WTC11 (cell line): Measurements from ENCODE around the gene OST4. TPM values are rescaled to one million over a fixed set of nuclear protein-coding genes. Genes with fewer than 3 reads are reported as not detected.

ENCODE experiments used
- ATAC-seq: fragments of 200-7000 bp; cut with Tn5 transposase; 2 replicates; pipeline ENCODE4 v1.10.0; 2021; ENCODE audit warnings: mild to moderate bottlenecking, moderate library complexity
- CTCF ChIA-PET: fragments of 300-600 bp; sonication (Branson Sonifier 250); formaldehyde crosslinking; loops from one replicate; lab custom pipeline; 2021; ENCODE audit warnings: antibody characterized with exemption; lab: Charles Lee
- POLR2A ChIA-PET: fragments of 350-600 bp; sonication (Branson Sonifier 250); formaldehyde crosslinking; loops from one replicate; lab custom pipeline; 2021; ENCODE audit warnings: antibody characterized with exemption; lab: Charles Lee
- DNase-seq: peaks from one replicate; pipeline ENCODE4 v3.0.0; 2021; ENCODE audit warnings: low spot score
- H3K27ac Mint-ChIP-seq: 2 replicates; pipeline ENCODE4 v1.8.0; 2021; ENCODE audit warnings: mixed read lengths
- H3K27me3 Mint-ChIP-seq: 2 replicates; pipeline ENCODE4 v1.8.0; 2021; ENCODE audit warnings: low read depth, mild to moderate bottlenecking, moderate library complexity, mixed read lengths
- H3K36me3 Mint-ChIP-seq: 2 replicates; pipeline ENCODE4 v1.8.0; 2021; ENCODE audit warnings: mixed read lengths
- H3K4me1 Mint-ChIP-seq: 2 replicates; pipeline ENCODE4 v1.8.0; 2022; ENCODE audit warnings: mixed read lengths
- H3K4me3 Mint-ChIP-seq: 2 replicates; pipeline ENCODE4 v1.8.0; 2021; ENCODE audit warnings: mild to moderate bottlenecking, moderate library complexity, mixed read lengths
- H3K9me3 Mint-ChIP-seq: 2 replicates; pipeline ENCODE4 v1.8.0; 2021; ENCODE audit warnings: mixed read lengths
- ATF1 ChIP-seq: sonication (generic); formaldehyde crosslinking; IDR thresholded peaks from 2 replicates; pipeline ENCODE4 v1.8.1; 2023; ENCODE audit warnings: mild to moderate bottlenecking, moderate library complexity, missing genetic modification reagents
- CREM ChIP-seq: sonication (generic); formaldehyde crosslinking; IDR thresholded peaks from 2 replicates; pipeline ENCODE4 v1.8.1; 2022; ENCODE audit warnings: mild to moderate bottlenecking, missing genetic modification reagents, moderate library complexity
- ELF4 ChIP-seq: sonication (generic); formaldehyde crosslinking; IDR thresholded peaks from 2 replicates; pipeline ENCODE4 v1.8.1; 2022; ENCODE audit warnings: low read depth, mild to moderate bottlenecking, moderate library complexity, missing genetic modification reagents
- FOXJ3 ChIP-seq: sonication (generic); formaldehyde crosslinking; IDR thresholded peaks from 2 replicates; pipeline ENCODE4 v1.9.0; 2021; ENCODE audit warnings: missing genetic modification reagents, mild to moderate bottlenecking, borderline replicate concordance
- FOXK1 ChIP-seq: sonication (generic); formaldehyde crosslinking; IDR thresholded peaks from 2 replicates; pipeline ENCODE4 v1.8.0; 2022; ENCODE audit warnings: mild to moderate bottlenecking, moderate library complexity, missing genetic modification reagents
- FOXP1 ChIP-seq: sonication (generic); formaldehyde crosslinking; IDR thresholded peaks from 2 replicates; pipeline ENCODE4 v1.8.0; 2022; ENCODE audit warnings: missing genetic modification reagents, mild to moderate bottlenecking, moderate library complexity, borderline replicate concordance
- GABPB1 ChIP-seq: sonication (generic); formaldehyde crosslinking; IDR thresholded peaks from 2 replicates; pipeline ENCODE4 v1.8.1; 2023; ENCODE audit warnings: mild to moderate bottlenecking, missing genetic modification reagents
- GRHL2 ChIP-seq: fragments of 250-450 bp; sonication (Bioruptor Pico); IDR thresholded peaks from 2 replicates; pipeline ENCODE4 v1.8.0; 2022; ENCODE audit warnings: mild to moderate bottlenecking, moderate library complexity; ENCODE audit not compliant: insufficient replicate concordance, severe bottlenecking
- IRF2 ChIP-seq: sonication (generic); formaldehyde crosslinking; IDR thresholded peaks from 2 replicates; pipeline ENCODE4 v1.8.0; 2022; ENCODE audit warnings: low read depth, missing genetic modification reagents, borderline replicate concordance
- NFATC4 ChIP-seq: fragments of 250-450 bp; sonication (Bioruptor Pico); IDR thresholded peaks from 2 replicates; pipeline ENCODE4 v1.9.0; 2021; ENCODE audit warnings: mild to moderate bottlenecking
- PRRX2 ChIP-seq: fragments of 250-450 bp; sonication (Bioruptor Pico); IDR thresholded peaks from 2 replicates; pipeline ENCODE4 v1.8.0; 2021; ENCODE audit warnings: mild to moderate bottlenecking
- TCF7 ChIP-seq: sonication (generic); formaldehyde crosslinking; IDR thresholded peaks from 2 replicates; pipeline ENCODE4 v1.8.0; 2022; ENCODE audit warnings: mild to moderate bottlenecking, low read depth, missing genetic modification reagents, moderate library complexity
- ZBTB21 ChIP-seq: sonication (generic); formaldehyde crosslinking; IDR thresholded peaks from 2 replicates; pipeline ENCODE4 v1.8.1; 2023; ENCODE audit warnings: mild to moderate bottlenecking, missing genetic modification reagents, borderline replicate concordance
- ZNF138 ChIP-seq: sonication (generic); formaldehyde crosslinking; conservative IDR thresholded peaks from 2 replicates; pipeline ENCODE4 v1.8.1; 2022; ENCODE audit warnings: mild to moderate bottlenecking, moderate library complexity, missing genetic modification reagents
- ZNF671 ChIP-seq: fragments of 250-450 bp; sonication (Bioruptor Pico); IDR thresholded peaks from 2 replicates; pipeline ENCODE4 v1.8.0; 2021; ENCODE audit warnings: mild to moderate bottlenecking
- total RNA-seq: library from RNA; stranded (reverse); gene quantifications from 3 replicates; pipeline ENCODE4 v1.2.3, GENCODE V29; 2021
- TF ChIP-seq, protein P1 (sequence below): sonication (generic); formaldehyde crosslinking; IDR thresholded peaks from 2 replicates; pipeline ENCODE4 v1.8.1; 2023; ENCODE audit warnings: mild to moderate bottlenecking, moderate library complexity, missing genetic modification reagents
- TF ChIP-seq, protein P2 (sequence below): sonication (generic); formaldehyde crosslinking; IDR thresholded peaks from 2 replicates; pipeline ENCODE4 v1.8.1; 2023; ENCODE audit warnings: mild to moderate bottlenecking, missing genetic modification reagents, borderline replicate concordance
- TF ChIP-seq, protein P3 (sequence below): sonication (generic); formaldehyde crosslinking; IDR thresholded peaks from 2 replicates; pipeline ENCODE4 v1.8.1; 2023; ENCODE audit warnings: mild to moderate bottlenecking, missing genetic modification reagents
- TF ChIP-seq, protein P4 (sequence below): sonication (generic); formaldehyde crosslinking; IDR thresholded peaks from 2 replicates; pipeline ENCODE4 v1.8.0; 2022; ENCODE audit warnings: missing genetic modification reagents
- TF ChIP-seq, protein P5 (sequence below): fragments of 250-450 bp; sonication (Bioruptor Pico); IDR thresholded peaks from 2 replicates; pipeline ENCODE4 v1.9.0; 2021; ENCODE audit warnings: moderate library complexity, mild to moderate bottlenecking, inconsistent platforms, borderline replicate concordance

The OST4 gene
- total RNA-seq, 1 experiment from 2014 or later = 210 TPM

DNA sequence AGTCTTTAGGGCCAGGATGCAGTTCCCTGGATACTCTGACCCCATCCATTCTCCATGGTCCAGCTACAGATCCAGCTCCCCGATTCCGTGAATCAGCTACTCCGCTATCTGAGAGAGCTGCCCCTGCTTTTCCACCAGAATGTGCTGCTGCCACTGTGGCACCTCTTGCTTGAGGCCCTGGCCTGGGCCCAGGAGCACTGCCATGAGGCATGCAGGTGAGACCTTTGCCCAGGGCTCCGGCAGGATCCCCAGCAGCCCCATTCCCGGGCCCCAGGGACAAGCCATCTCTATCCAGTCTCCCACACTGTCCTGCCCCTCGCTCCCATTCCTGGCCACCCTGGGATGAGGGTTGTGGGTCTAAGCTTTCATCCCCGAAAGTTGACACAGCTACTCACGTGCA, 31.2 kb downstream of the OST4 start:
- TF ChIP-seq TCF7 (CRISPR knock-in tag) = no peak
- TF ChIP-seq, protein P1, sequence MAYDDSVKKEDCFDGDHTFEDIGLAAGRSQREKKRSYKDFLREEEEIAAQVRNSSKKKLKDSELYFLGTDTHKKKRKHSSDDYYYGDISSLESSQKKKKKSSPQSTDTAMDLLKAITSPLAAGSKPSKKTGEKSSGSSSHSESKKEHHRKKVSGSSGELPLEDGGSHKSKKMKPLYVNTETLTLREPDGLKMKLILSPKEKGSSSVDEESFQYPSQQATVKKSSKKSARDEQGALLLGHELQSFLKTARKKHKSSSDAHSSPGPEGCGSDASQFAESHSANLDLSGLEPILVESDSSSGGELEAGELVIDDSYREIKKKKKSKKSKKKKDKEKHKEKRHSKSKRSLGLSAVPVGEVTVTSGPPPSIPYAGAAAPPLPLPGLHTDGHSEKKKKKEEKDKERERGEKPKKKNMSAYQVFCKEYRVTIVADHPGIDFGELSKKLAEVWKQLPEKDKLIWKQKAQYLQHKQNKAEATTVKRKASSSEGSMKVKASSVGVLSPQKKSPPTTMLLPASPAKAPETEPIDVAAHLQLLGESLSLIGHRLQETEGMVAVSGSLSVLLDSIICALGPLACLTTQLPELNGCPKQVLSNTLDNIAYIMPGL (CRISPR knock-in tag) = no peak
- TF ChIP-seq, protein P2, sequence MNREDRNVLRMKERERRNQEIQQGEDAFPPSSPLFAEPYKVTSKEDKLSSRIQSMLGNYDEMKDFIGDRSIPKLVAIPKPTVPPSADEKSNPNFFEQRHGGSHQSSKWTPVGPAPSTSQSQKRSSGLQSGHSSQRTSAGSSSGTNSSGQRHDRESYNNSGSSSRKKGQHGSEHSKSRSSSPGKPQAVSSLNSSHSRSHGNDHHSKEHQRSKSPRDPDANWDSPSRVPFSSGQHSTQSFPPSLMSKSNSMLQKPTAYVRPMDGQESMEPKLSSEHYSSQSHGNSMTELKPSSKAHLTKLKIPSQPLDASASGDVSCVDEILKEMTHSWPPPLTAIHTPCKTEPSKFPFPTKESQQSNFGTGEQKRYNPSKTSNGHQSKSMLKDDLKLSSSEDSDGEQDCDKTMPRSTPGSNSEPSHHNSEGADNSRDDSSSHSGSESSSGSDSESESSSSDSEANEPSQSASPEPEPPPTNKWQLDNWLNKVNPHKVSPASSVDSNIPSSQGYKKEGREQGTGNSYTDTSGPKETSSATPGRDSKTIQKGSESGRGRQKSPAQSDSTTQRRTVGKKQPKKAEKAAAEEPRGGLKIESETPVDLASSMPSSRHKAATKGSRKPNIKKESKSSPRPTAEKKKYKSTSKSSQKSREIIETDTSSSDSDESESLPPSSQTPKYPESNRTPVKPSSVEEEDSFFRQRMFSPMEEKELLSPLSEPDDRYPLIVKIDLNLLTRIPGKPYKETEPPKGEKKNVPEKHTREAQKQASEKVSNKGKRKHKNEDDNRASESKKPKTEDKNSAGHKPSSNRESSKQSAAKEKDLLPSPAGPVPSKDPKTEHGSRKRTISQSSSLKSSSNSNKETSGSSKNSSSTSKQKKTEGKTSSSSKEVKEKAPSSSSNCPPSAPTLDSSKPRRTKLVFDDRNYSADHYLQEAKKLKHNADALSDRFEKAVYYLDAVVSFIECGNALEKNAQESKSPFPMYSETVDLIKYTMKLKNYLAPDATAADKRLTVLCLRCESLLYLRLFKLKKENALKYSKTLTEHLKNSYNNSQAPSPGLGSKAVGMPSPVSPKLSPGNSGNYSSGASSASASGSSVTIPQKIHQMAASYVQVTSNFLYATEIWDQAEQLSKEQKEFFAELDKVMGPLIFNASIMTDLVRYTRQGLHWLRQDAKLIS = no peak
- TF ChIP-seq FOXK1 = no peak
- no peak for TF ChIP-seq CREM (CRISPR knock-in tag)
- TF ChIP-seq ELF4 = no peak
- TF ChIP-seq IRF2 (CRISPR knock-in tag) = no peak
- TF ChIP-seq ZNF671 (CRISPR knock-in tag) = no peak
- TF ChIP-seq, protein P3, sequence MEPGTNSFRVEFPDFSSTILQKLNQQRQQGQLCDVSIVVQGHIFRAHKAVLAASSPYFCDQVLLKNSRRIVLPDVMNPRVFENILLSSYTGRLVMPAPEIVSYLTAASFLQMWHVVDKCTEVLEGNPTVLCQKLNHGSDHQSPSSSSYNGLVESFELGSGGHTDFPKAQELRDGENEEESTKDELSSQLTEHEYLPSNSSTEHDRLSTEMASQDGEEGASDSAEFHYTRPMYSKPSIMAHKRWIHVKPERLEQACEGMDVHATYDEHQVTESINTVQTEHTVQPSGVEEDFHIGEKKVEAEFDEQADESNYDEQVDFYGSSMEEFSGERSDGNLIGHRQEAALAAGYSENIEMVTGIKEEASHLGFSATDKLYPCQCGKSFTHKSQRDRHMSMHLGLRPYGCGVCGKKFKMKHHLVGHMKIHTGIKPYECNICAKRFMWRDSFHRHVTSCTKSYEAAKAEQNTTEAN (CRISPR knock-in tag) = no peak
- TF ChIP-seq, protein P4, sequence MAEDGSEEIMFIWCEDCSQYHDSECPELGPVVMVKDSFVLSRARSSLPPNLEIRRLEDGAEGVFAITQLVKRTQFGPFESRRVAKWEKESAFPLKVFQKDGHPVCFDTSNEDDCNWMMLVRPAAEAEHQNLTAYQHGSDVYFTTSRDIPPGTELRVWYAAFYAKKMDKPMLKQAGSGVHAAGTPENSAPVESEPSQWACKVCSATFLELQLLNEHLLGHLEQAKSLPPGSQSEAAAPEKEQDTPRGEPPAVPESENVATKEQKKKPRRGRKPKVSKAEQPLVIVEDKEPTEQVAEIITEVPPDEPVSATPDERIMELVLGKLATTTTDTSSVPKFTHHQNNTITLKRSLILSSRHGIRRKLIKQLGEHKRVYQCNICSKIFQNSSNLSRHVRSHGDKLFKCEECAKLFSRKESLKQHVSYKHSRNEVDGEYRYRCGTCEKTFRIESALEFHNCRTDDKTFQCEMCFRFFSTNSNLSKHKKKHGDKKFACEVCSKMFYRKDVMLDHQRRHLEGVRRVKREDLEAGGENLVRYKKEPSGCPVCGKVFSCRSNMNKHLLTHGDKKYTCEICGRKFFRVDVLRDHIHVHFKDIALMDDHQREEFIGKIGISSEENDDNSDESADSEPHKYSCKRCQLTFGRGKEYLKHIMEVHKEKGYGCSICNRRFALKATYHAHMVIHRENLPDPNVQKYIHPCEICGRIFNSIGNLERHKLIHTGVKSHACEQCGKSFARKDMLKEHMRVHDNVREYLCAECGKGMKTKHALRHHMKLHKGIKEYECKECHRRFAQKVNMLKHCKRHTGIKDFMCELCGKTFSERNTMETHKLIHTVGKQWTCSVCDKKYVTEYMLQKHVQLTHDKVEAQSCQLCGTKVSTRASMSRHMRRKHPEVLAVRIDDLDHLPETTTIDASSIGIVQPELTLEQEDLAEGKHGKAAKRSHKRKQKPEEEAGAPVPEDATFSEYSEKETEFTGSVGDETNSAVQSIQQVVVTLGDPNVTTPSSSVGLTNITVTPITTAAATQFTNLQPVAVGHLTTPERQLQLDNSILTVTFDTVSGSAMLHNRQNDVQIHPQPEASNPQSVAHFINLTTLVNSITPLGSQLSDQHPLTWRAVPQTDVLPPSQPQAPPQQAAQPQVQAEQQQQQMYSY (CRISPR knock-in tag) = no peak
- TF ChIP-seq FOXP1 (CRISPR knock-in tag) = no peak
- no peak for TF ChIP-seq GABPB1
- no peak for TF ChIP-seq FOXJ3 (CRISPR knock-in tag)
- no peak for TF ChIP-seq ATF1 (CRISPR knock-in tag)
- TF ChIP-seq, protein P5, sequence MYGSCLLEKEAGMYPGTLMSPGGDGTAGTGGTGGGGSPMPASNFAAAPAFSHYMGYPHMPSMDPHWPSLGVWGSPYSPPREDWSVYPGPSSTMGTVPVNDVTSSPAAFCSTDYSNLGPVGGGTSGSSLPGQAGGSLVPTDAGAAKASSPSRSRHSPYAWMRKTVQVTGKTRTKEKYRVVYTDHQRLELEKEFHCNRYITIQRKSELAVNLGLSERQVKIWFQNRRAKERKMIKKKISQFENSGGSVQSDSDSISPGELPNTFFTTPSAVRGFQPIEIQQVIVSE (CRISPR knock-in tag) = no peak
- no peak for TF ChIP-seq PRRX2
- no peak for TF ChIP-seq ZNF138 (CRISPR knock-in tag)
- no peak for TF ChIP-seq GRHL2 (CRISPR knock-in tag)
- no peak for TF ChIP-seq ZBTB21
- no peak for TF ChIP-seq NFATC4 (CRISPR knock-in tag)
- Mint-ChIP-seq H3K4me3 (no peak overlapping the region), H3K27ac (no peak overlapping the region), H3K9me3 (no peaks in the 10 kb centered on the region), H3K27me3 (no peaks in the 10 kb centered on the region), H3K4me1 (no peaks in the 10 kb centered on the region), H3K36me3 (peaks cover 46% of the 10 kb centered on the region)
- DNase-seq (no peak), ATAC-seq (no peak)
- ChIA-PET CTCF (interaction anchor here (1.7 to 2.8 kb wide), 3 partner anchors 10 to 79 kb away, joined by 4 to 14 read pairs (median 10); no protein-coding TSS in a partner anchor), POLR2A (no interaction called here)
